Endodermal cell (in vitro differentiated cells): Measurements from ENCODE around the gene GANAB. TPM values are rescaled to one million over a fixed set of nuclear protein-coding genes. Genes with fewer than 3 reads are reported as not detected.

ENCODE experiments used
- DNase-seq: peaks from one replicate; pipeline ENCODE4 v3.0.0-alpha.2; 2017
- H3K27ac ChIP-seq: 2 replicates; pipeline ENCODE4 v1.5.1; 2013; ENCODE audit warnings: mild to moderate bottlenecking, low read depth, low read length, moderate library complexity
- H3K27me3 ChIP-seq: 2 replicates; pipeline ENCODE4 v1.6.1; 2013; ENCODE audit warnings: mild to moderate bottlenecking, low read length, moderate library complexity; ENCODE audit not compliant: insufficient read depth, control insufficient read depth, poor library complexity, severe bottlenecking
- H3K36me3 ChIP-seq: 2 replicates; pipeline ENCODE4 v1.7.0; 2013; ENCODE audit warnings: mild to moderate bottlenecking, low read length, moderate library complexity; ENCODE audit not compliant: control insufficient read depth, insufficient read depth
- H3K4me1 ChIP-seq: one replicate; pipeline ENCODE4 v1.7.0; 2013; ENCODE audit warnings: low read length; ENCODE audit not compliant: control insufficient read depth, insufficient read depth
- H3K4me3 ChIP-seq: 2 replicates; pipeline ENCODE4 v1.5.1; 2013; ENCODE audit warnings: mild to moderate bottlenecking, low read length, moderate library complexity
- H3K9ac ChIP-seq: 2 replicates; pipeline ENCODE4 v1.6.1; 2013; ENCODE audit warnings: mild to moderate bottlenecking, low read length, moderate library complexity; ENCODE audit not compliant: poor library complexity, severe bottlenecking; ENCODE audit errors: extremely low read depth
- H3K9me3 ChIP-seq: 2 replicates; pipeline ENCODE4 v1.6.1; 2013; ENCODE audit warnings: mild to moderate bottlenecking, low read length, moderate library complexity; ENCODE audit not compliant: control insufficient read depth
- H3K27ac Mint-ChIP-seq: 2 replicates; pipeline ENCODE4 v1.8.0; 2020; ENCODE audit warnings: mixed read lengths
- H3K27me3 Mint-ChIP-seq: 2 replicates; pipeline ENCODE4 v1.8.0; 2021; ENCODE audit warnings: mild to moderate bottlenecking, mixed read lengths; ENCODE audit not compliant: insufficient read depth
- H3K36me3 Mint-ChIP-seq: 2 replicates; pipeline ENCODE4 v1.8.0; 2020; ENCODE audit warnings: low read depth, mixed read lengths
- H3K4me1 Mint-ChIP-seq: 2 replicates; pipeline ENCODE4 v1.8.0; 2020; ENCODE audit warnings: mixed read lengths
- H3K4me3 Mint-ChIP-seq: 2 replicates; pipeline ENCODE4 v1.8.0; 2020; ENCODE audit warnings: mild to moderate bottlenecking, moderate library complexity, mixed read lengths
- H3K9me3 Mint-ChIP-seq: 2 replicates; pipeline ENCODE4 v1.8.0; 2020; ENCODE audit warnings: mild to moderate bottlenecking, mixed read lengths
- WGBS, 2 experiments: methylation state at CpG; one replicate each; pipeline versions ENCODE4 v1.1.5 to v1.1.7; 2013; ENCODE audit warnings: missing lambda C conversion rate in 2 of 2, mixed read lengths in 1 of 2; ENCODE audit not compliant: insufficient coverage in 1 of 2, insufficient read length in 1 of 2; 5-methylcytosine and 5-hydroxymethylcytosine counted together
- total RNA-seq, 2 donors: library from RNA; stranded (reverse); fragmentation: NEBNext Ultra II Directional in 1 of 2; extraction: Animal tissue kit (Norgen Biotek cat#: 25700) in 1 of 2; gene quantifications; 2 replicates in 1 of 2; 3 replicates in 1 of 2; pipeline ENCODE4 v1.2.1, GENCODE V29; 2021
- TF ChIP-seq, protein P1 (sequence below): fragments of 200-600 bp; sonication (generic); conservative IDR thresholded peaks from 2 replicates; pipeline ENCODE4 v1.5.0; 2021; ENCODE audit warnings: antibody characterized with exemption, mild to moderate bottlenecking

Gene GANAB
- total RNA-seq, 2 donors from 2014 or later = 377 to 402 TPM

DNA sequence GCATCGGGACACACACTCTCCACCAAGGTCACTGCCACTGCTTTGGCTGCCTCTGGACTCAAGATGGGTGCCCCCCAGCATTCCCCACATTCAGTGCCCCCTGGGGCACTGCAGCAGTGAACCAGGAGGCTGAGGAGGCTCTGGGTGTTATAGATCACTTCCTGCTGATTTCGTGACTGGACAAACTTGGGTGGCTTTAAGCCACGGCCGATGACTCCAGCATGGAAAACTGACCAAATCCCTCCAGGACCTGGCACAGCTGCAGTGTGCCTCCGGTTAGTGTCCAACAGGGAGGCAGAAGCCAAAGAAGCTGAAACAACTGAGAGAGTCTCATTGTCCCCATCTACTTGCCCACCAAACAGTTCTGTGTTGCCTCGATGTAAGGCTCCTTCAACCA lies 1.2 kb upstream of the GANAB start:
- no peak overlapping the region for H3K4me3 Mint-ChIP-seq
- Histone ChIP-seq H3K4me1 (no peaks in the 10 kb centered on the region), H3K9ac (no peak overlapping the region), H3K36me3 (peaks cover 43% of the 10 kb centered on the region), H3K27me3 (no peaks in the 10 kb centered on the region), H3K4me3 (no peak overlapping the region), H3K9me3 (no peaks in the 10 kb centered on the region), H3K27ac (no peak overlapping the region)
- H3K27me3 Mint-ChIP-seq = no peaks in the 10 kb centered on the region
- H3K4me1 Mint-ChIP-seq = peaks cover 6% of the 10 kb centered on the region
- WGBS, 2 experiments = 95 to 98% methylated on average over 5 to 6 of the region's 6 CpGs
- H3K27ac Mint-ChIP-seq = no peak overlapping the region
- no peak for DNase-seq
- no peaks in the 10 kb centered on the region for H3K9me3 Mint-ChIP-seq
- peaks cover 34% of the 10 kb centered on the region for H3K36me3 Mint-ChIP-seq
- TF ChIP-seq, protein P1, sequence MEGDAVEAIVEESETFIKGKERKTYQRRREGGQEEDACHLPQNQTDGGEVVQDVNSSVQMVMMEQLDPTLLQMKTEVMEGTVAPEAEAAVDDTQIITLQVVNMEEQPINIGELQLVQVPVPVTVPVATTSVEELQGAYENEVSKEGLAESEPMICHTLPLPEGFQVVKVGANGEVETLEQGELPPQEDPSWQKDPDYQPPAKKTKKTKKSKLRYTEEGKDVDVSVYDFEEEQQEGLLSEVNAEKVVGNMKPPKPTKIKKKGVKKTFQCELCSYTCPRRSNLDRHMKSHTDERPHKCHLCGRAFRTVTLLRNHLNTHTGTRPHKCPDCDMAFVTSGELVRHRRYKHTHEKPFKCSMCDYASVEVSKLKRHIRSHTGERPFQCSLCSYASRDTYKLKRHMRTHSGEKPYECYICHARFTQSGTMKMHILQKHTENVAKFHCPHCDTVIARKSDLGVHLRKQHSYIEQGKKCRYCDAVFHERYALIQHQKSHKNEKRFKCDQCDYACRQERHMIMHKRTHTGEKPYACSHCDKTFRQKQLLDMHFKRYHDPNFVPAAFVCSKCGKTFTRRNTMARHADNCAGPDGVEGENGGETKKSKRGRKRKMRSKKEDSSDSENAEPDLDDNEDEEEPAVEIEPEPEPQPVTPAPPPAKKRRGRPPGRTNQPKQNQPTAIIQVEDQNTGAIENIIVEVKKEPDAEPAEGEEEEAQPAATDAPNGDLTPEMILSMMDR = no peak

DNA sequence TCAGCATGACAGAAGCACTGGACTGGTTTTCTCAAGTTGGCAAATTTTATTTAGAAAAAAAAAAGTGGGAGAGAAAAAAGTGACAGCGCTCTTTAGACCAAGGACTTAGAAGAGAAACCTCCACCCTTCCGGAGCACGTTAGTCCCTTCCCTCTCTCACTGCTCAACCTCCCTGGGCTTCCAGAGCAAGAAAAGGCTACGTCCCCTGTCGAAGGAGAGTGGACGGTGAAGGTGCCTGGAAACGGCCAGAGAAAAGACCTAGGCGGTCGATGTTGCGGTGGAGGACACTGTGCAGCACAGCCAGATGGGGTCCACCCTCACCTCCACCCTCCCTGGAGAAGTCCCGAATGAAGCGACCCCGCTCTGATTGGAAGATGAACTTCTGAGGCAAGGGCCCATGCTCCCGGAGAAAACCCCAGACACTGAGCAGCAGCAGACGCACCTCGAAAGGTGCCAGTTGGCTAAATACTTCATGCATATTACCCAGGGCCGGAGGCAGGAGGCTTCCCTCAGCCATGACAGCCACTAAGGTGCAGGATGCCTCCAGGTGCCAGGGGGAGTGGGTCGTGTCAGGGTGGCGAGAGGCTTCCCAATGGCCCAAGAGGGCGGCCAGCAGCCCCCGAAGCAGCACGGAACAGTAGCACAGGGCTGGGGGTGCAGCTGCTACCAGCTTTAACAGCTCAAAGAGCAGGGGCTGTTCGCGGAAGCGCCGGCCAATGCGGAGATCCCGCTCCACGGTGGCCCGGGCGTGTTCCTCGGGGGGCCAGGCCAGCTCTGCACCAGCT lies 604 bp upstream of the GANAB start:
- no peaks in the 10 kb centered on the region for H3K9me3 Mint-ChIP-seq
- Histone ChIP-seq H3K4me3 (no peak overlapping the region), H3K4me1 (no peaks in the 10 kb centered on the region), H3K27me3 (no peaks in the 10 kb centered on the region), H3K9ac (no peak overlapping the region), H3K9me3 (no peaks in the 10 kb centered on the region), H3K27ac (no peak overlapping the region), H3K36me3 (peaks cover 45% of the 10 kb centered on the region)
- H3K4me1 Mint-ChIP-seq = peaks cover 2% of the 10 kb centered on the region
- H3K27ac Mint-ChIP-seq = peak overlapping the region; percentile 98
- TF ChIP-seq, protein P1 = no peak
- WGBS, 2 experiments = 78 to 79% methylated on average over 18 to 32 of the region's 32 CpGs
- H3K4me3 Mint-ChIP-seq = peak overlapping the region; percentile 96
- H3K36me3 Mint-ChIP-seq = peaks cover 36% of the 10 kb centered on the region
- DNase-seq = peak; percentile 57
- H3K27me3 Mint-ChIP-seq = no peaks in the 10 kb centered on the region

DNA sequence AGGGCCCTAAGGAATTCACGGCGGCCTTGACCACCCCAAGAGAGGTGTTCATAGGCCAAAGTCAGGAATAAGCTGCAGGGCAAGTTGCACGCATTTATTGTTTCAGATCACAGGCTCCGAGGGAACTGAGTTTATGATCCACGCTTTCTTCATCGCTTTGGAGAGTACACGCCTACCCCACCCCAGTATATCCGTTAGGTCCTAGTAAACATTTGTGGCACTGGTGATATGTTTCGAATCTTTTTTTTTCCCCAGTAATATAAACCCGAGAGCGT lies 805 bp downstream of the GANAB start:
- Mint-ChIP-seq H3K9me3 (no peaks in the 10 kb centered on the region), H3K4me1 (peaks cover 4% of the 10 kb centered on the region), H3K27ac (peak overlapping the region; percentile 98), H3K27me3 (no peaks in the 10 kb centered on the region), H3K36me3 (peaks cover 40% of the 10 kb centered on the region), H3K4me3 (peak overlapping the region; percentile 96)
- TF ChIP-seq, protein P1 = no peak
- Histone ChIP-seq H3K9ac (peak overlapping the region; percentile 99), H3K36me3 (peaks cover 53% of the 10 kb centered on the region), H3K27ac (peak overlapping the region; percentile 95), H3K4me3 (peak overlapping the region; percentile 96), H3K27me3 (no peaks in the 10 kb centered on the region), H3K4me1 (no peaks in the 10 kb centered on the region), H3K9me3 (no peaks in the 10 kb centered on the region)
- no peak for DNase-seq
- WGBS, 2 experiments = 40 to 43% methylated on average over 9 to 11 of the region's 11 CpGs
